ENCODE measurements around the gene GDPD2.

Gene GDPD2

DNA sequence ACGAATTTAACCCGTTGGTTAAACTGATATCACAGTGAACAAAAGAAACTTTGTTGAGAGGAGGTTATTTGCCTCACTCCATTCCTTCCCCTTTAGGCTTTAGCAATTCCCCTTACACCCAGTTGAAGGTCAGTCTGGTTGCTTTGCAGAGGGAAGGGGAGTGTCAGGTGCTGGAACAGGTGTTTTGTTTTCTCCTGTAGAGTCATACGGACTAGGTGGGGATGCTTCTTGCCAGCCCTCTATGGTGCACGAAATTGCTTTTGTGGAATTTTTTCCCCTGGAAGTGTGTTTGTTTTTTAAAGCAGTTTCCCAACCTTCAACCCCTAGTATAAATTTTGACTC, 54.6 kb downstream of the GDPD2 start:
- DNase-seq, result no peak

DNA sequence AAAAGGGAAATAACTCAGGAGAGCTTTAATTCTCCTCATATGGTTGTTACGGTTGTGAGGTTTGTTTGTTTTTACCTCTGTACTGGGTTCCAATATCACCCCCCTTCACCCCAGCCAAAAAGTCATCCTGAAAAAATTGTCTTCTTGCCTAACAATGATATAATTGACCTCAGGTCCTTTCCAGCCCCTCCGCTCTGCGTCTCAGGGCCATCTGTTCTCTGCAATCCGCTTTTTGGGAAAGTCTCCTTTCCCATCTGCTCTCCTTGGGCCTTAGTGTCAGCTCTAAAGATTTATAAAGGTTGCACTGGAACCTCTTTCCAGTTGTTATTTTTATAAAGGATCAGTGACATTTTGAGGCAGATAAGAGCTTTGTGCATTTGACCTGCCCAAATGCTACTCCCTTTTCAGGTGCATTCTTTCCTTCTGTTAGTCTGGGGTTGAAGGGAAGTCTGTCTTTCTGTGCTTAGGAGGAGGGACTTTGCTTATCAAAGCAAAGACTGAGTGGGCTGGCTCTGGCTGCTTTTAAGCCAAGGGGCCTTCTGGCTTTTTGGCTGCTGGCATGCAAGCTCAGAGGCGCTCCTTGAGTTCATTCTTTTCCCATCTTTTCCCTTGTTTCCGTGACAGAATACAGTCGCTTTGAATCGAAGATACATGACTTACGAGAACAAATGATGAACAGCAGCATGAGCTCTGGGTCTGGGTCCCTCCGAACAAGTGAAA, 55.6 kb downstream of the GDPD2 start:
- no peak for DNase-seq

DNA sequence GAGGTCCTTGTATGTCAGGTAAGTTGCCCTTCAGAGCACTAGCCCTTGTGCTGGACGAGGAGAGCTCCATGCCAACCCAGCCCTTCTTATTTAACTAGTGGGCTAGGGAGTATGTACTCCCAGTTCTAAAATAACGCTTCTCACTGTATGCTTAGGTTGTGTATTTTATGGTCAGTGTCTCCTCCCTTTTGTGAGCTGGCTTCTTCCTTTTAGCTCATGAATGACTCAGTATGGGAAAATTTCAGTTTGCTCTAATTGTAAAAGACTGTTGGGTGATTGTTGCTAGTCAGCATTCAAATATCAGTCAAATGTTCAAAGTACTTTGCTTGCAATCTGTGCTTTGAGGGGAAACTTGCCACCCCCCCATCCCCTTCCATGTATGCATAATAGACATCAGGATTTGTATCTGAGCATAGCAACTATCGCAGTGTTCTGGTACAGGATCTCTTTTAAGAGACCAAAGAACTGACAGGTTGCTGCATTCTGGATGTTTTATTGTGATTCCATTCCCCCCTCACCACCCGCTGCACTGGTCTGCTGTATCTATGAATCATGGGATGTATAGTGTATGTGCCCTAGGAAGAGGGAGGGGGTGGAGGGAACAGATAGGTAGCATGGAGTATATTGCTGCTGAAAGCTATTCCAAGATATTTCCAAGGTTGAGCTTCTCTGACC, 56.3 kb downstream of the GDPD2 start:
- no peak for DNase-seq

DNA sequence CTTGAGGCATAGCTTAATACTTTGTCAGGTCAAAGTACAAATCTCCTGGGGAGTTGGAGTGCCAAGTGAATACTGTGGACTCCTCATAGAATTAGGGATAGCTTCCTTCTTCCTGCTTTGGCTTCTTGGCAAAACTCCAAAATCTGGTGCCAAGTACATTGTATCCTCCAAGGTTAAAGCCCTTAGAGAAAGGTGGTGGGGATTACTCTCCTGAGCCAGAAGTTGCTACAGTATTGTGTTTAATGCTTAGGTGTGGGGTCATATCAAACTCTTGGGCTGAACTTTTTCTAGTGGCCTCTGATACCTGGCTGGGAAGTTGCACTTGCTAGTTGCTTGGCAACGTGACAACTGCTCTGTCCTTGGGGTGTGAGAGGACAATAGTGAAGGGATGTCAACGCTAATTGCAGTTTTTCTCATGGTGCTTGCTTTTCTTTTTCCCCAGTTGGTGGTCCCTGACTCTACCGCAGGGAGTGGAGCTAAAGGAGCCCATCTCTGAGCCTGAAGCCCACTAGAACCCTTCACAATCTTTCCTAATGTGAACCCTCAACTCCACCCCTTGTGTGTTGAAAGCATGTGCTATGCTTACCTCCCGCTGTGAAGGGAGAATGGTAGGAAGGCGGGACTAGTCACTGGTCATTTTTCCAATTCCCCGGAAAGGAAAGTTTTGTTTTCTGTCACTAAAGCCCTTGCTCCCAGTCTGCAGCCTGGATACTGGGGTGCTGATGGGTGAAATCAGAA, 57.0 kb downstream of the GDPD2 start:
- no peak for DNase-seq

DNA sequence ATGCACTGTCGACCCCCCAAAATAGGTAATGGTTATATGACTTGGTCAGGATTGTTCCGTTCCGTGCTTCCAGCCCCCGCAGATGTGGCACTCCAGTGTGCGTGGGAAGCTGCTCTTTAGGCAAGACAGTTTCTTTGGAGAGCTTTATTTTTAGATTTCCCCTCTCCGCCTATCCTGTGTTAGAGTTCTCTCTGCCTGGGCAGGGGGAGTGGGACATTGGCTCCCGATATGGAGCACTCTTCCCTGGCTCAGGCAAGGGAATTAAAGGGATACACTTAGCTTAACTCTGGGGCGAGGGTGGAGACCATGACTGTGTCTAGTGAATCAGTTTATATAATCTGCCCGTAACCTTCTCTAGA, 57.5 kb downstream of the GDPD2 start:
- DNase-seq, result no peak

DNA sequence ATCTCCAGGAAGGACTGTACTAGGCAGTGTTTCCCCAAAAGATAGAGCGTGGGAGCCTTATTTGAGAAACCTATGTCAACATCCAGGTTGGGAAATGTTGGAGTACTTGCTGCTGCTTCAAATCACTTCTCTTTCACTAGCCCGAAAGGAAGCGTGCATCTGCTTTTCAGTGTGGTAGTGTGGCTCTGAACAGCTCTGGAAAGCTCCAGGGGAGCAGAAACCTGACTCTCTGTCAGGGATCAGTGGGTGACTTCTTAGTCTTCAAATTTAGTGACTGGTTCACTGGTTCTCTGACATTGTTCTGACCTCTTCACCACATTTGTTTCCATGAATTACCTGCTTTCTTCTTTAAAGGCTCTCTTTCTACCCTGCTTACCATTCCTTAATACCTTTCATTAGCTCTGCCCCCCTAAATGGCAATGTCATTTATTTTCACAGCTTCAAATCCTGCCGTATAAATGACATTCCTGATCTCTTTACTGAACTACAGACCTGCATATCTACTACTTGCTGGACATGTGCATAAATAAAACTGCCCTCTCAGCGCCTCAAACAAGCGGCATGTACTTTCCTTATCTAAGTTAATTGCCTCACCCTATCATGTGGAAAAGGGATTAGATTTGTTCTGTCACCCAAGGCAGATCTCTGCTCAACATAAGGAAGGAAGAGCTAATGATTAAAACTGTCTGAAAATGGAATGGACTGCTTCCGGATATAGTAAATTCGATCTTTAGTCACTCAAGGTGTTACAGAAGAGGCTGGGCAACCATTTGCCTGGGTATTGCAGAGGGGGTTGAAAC, 58.6 kb downstream of the GDPD2 start:
- DNase-seq, result no peak

DNA sequence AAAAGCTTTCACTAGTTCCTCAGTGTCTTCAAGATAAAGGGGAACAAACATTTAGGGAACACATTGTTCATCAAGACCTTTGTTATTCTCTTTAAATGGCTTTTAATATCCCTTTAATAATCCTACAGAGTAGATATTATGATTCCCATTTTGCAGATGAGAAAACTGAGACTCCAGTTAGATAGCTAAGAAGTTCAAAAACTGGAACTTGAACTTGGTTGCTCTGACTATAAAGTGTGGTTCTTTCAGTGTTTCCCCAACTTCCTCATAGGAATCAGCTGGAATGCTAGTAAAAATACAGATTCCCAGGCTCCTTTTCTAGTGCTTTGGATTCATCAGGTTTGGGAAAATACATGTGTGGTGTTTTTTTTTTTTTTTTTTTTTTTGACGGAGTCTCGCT, 59.2 kb downstream of the GDPD2 start:
- no peak for DNase-seq

Data from activated CD4-positive, alpha-beta T cell treated with anti-CD3 and anti-CD28 coated beads for 1 hour (primary cell).